GM18526 (cell line): ENCODE measurements around the gene SLC49A4.

ENCODE experiments used
- POLR2A ChIP-seq: IDR thresholded peaks from 3 replicates; pipeline ENCODE4 v1.6.1; 2011; ENCODE audit not compliant: insufficient read length; ENCODE audit errors: extremely low read depth

Gene SLC49A4

DNA sequence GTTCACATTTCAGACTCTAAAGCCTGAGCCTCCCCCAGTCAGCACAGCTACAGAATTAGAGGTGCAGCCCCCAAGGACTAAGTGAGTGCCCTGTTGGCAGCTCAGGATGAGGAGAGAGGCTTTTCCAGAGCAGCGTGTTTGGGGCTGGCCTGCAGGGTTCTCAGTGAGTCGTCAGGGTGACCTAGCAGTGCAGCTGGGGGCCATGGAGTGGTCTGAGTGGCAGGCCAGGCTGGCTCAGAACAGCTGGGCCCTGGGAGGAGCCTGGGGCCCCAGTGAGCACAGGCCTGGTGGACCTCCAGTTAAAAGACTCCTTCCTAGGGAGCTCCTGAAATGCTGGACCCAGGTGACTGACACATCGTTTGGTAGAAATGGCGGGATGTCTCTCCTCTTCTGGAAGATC lies 108.3 kb downstream of the SLC49A4 start:
- no peak for TF ChIP-seq POLR2A

GRCh38 chr3:122907471-122907870 lies 112.6 kb downstream of the SLC49A4 start:
- no peak for TF ChIP-seq POLR2A

DNA sequence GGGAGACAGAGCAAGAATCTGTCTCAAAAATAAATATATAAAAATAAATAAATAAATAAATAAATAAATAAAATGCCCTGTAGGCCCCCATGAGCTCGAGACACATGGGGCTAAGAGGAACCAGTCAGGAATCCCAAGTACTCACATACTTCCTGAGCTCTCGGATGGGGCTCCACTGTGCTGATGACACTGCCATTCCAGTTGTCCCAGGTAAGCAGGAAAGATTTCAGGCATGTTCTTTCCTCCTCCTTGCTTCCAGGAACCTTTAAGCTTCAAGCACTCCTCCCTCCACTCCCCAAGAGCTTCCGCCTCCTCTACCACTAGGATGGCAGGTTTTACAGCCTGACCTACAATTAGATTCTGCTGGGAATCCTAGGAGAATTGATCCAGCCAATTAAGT lies 113.4 kb downstream of the SLC49A4 start:
- TF ChIP-seq POLR2A, result no peak

DNA sequence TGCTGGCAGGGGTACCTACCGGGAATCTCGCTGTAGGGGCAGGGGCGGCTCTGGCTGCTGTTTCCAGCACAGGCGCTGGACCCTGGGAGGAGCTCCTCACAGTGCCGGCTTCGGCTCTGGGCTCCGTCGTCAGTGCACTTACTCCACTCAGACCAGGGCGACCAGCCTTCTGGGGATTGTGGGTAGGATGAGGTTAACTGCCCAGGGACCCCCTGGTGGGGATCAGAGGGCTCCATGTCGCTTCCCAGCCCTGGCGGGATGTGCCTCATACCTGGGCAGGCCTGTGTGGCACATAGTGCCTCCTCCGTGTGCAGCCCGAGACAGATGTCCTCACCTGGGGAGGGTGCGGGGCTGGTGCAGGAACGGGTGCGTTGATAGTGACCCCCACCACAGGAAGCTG lies 117.0 kb downstream of the SLC49A4 start:
- no peak for TF ChIP-seq POLR2A

DNA sequence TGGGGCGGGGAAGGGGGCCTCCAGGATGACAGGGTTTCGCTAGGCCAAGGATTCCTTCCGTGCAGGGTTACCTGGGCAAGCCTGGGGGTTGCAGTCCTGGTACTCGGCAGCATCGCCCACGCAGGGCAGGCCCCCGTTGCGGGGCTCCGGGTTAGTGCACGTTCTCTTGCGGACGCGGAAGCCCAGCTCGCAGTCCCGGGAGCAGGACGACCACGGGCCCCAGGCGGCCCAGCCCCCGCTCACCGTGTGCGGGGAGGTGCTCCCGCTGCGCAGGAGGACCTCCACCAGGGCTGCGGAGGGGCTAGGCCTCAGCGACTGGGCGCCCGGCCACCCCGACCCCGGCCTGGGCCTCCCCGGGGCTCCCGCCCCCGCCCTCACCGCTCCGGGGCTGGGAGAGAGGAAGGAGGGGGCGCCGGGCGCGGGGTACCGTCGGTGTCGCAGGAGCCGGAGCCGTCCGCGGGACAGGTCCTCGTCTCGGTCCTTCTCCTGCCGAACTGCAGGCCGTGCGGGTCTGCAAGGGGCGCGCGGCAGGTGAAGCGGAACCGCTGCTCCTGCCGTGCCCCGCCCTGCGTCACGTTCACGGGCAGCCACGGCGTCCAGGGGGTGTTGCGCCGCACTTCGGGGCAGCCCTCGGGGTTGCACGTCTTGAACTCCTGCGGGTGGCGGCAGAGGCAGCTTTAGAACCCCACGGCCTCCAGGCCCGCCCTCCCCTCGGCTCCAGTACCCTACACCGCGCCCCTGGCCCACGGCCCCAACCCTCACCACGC lies 118.1 kb downstream of the SLC49A4 start:
- no peak for TF ChIP-seq POLR2A

DNA sequence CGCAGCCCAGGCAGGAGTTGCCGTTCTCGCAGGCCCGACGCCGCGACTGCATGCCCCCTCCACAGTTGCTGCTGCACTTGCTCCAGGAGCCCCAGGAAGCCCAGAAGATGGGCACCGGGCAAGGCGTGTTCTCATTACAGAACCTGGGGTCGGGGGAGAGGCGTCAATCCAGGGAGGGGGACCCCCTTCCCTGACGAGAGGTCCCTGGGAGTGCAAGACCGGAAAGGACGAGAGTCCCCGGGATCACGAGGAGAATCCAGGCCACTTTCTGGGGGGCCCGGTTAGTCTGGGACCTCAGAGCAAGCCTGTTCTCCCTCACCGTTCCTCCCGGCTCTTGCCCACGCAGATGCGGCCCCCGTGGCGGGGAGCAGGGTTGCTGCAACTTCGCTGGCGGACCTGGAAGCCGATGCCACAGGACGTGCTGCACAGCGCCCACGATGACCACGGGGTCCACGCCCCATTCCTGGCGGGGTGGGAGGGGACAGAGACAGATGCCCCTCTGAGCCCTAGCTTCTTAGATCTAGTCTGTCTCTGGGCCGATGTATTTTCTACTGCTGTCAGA lies 118.8 kb downstream of the SLC49A4 start:
- TF ChIP-seq POLR2A, result no peak

DNA sequence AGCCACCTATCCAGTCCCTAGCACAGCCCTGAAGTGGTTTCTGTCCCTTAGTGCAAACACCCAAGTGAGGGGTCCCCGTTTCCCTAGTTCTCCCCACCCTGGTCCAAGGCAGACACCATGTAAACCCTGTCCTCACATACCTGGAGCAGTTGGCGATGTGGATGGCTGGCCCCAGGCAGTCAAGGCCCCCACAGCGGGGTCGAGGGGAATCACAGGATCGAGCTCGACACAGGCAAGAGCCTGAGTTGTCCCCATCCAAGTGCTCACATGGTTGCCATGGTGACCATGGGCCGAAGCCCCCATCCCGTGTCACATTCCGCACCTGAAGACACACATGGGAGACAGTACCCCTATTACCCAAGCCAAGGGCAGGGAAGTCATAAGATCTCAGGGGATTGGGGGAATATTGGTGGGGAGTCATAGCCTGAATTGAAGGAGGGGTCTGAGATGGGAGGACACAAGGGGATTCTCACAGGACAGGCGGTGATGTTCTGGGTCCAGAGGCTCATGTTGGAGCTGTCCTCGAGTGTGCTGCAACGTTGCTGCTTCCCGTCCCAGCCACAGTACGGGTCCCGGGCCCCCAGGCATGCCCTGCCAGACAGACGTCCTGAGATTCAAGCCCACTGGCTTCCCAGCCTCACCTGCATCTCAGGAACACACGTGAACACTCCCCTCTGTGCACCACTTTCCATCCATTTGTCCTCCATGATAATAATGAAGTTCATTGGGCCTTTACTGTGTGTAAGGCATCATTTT lies 120.6 kb downstream of the SLC49A4 start:
- TF ChIP-seq POLR2A, result no peak

DNA sequence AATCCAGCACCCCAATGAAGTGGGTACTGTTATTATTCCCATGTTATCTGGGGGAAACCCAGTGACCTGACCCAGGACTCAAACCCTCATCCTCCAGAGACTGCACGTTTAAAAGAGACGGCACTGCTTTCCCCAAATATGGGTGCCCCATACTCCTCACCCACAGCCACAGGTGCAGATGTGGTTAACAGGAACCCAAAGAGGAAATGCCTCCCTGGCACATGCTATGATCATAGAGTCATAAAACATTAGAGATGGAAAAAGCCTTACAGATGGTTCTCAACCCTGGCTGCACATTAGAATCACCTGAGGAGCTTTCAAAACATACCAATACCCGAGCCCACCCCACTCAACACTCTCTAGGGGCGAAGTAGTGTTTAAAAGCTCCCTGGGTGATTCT lies 121.2 kb downstream of the SLC49A4 start:
- no peak for TF ChIP-seq POLR2A

DNA sequence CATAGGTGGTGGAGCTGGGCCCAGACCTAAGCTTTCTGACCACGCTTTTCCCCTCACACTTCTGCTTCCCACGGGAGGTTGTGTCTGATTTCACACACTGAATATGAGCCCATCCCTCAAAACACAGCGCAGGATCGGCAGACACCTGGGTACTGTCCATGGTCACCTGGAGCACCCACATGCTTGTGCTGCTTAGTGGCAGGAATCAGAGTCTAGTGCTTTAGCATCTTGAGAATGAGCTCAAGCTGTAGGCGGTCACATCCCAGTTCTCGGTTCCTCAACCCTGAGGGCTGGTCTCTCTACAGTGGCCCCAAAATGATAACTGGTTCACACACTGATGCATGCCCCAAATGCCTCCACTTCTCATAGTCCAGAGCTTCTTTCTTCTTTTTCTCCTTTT lies 121.7 kb downstream of the SLC49A4 start:
- no peak for TF ChIP-seq POLR2A

DNA sequence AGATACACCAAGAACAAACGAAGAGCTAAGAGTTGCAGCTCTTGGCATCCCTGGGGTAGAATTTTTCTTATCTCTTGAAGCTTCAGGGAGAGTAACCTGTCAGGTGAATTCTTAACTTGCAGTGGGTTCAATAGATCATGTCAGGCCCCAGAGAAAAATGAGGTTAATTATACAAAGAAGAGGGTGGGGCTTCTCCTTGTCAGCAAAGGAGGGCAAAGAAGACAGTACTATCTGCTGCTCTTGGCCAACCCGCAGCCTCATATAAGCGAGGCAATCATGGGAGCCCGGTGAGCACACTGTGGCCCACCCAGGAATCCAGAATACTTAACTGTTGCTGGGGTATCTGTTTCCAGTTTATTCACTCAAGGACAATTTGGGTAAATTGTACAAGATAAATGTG lies 122.5 kb downstream of the SLC49A4 start:
- no peak for TF ChIP-seq POLR2A

- TF ChIP-seq POLR2A, result no peak
Measured at GRCh38 chr3:122918576-122919290, 123.9 kb downstream of the SLC49A4 start.

- TF ChIP-seq POLR2A, result no peak
Measured at GRCh38 chr3:122919291-122919610, 124.4 kb downstream of the SLC49A4 start.

GRCh38 chr3:122920986-122921385 lies 126.1 kb downstream of the SLC49A4 start:
- TF ChIP-seq POLR2A, result no peak

- TF ChIP-seq POLR2A, result no peak
Measured at GRCh38 chr3:122921791-122922651, 127.2 kb downstream of the SLC49A4 start.

GRCh38 chr3:122923611-122924010 lies 128.7 kb downstream of the SLC49A4 start:
- TF ChIP-seq POLR2A, result no peak
